NCI-H2196 (cell line): ENCODE measurements around the gene TM4SF5.
A peak's percentile ranks its signal among the peaks of the same experiment; 100 is the strongest.

ENCODE experiments used
- DNase-seq: peaks from one replicate; lab custom pipeline; 2025; ENCODE audit not compliant: unreplicated experiment; lab: John Stamatoyannopoulos, UW

Gene TM4SF5

DNA sequence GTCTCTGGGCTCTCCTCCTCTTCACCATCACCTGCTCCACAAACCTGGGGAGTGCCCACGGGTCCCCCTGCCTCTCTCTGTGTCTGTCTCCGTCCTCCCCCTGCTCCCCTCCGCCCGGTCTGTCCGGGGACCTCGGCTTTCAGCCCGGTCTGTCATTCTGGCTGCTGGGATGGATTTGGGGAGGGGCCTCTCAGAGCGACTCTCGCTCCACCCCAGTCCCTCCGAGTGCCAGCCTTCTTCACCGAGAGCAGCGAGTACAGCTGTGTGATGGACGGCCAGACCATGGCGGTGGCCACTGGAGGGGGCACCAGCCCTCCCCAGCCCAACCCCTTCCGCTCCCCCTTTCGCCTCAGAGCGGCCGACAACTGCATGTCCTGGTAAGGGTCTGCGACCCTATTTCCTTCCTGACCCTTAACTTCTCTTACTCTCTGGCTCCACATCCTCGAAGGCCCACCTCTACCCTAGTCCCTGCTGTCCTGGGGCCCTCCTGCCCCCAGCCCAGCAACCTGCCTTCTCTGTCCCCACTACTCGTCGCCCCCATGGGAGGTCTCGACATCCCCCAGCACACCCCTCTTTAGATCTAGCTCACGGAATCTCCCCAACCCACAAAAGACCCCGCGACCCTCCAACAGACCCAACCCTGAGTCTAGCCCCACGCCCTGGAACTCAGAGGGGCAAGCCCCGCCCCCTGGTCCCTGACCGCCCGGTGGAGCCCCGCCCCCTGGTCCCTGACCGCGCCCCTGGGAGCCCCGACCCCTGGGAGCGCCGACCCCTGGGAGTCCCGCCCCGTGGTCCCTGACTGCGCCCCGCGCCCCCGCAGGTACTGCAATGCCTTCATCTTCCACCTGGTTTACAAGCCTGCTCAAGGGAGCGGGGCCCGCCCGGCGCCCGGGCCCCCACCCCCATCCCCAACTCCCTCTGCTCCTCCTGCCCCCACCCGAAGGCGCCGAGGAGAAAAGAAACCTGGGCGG lies 26.4 kb upstream of the TM4SF5 start:
- no peak for DNase-seq

DNA sequence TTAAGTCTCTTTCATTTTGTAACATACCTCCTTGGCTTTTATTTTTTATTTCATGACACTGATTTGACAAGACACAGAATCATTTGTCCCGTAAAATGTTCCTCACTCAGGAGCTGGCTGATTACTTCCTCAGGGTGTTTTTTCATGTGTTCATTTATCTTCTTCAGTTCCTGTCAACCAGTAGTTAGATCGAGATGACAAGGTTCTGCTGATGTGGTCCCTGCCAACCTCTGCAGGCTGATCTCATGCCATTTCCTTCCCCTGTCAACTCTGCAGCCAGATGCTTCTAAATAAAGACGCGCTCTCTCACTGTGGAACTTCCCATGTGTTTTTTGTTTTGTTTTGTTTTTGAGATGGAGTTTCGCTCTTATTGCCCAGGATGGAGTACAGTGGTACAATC lies 23.8 kb upstream of the TM4SF5 start:
- no peak for DNase-seq

DNA sequence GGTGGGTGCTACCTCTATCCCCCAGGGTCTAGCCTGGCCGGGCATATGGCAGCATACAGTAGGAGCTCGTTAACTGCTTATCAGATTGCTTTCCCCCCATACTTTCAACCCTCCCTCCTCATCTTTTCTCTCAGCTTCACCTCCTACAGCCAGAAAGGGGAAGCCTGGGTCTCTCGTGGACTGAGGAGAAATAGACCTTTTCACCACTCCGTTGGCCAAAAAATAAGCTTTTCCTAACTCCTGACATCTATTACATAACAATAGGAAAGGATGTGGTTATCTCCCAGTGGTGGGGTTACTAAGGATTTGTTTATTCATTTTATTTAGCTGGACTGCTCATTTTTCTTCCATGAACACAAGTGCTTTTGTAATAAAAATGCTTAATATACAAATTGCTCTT lies 23.0 kb upstream of the TM4SF5 start:
- DNase-seq = no peak

DNA sequence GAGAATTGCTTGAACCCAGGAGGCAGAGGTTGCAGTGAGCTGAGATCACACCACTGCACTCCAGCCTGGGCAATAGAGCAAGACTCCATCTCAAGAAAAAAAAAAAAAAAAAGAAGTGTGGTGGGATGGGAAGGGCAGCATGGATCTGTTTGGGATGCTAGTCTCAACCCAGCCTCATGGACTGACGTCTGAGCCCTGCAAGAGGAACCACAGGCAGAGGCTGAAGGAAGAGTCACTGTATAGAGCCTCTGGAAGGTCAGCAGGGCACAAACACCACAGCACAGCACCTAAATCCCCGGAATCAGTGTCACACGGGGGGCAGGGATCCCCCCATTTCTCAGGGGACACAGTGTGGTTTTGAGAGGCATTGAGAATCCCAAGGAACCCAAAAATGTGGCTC lies 21.1 kb upstream of the TM4SF5 start:
- DNase-seq = no peak

DNA sequence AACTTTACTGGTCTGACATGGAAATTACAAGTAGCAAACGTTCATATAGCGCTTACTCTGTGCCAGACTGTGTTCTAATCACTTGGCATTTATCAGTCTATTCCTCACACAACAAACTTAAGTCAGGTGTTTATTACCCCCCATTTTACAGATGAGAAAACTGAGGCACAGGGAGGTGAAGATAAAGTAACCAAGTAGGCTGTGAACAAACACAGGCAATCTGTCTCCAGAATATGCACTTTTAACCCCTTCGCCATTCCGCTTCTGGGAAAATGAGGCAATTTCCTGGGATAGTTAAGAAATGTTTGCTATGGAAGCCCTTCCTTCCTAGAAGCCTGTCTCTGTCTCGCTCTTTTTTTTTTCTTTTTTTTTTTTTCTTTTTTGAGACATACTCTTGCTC lies 19.8 kb upstream of the TM4SF5 start:
- no peak for DNase-seq

DNA sequence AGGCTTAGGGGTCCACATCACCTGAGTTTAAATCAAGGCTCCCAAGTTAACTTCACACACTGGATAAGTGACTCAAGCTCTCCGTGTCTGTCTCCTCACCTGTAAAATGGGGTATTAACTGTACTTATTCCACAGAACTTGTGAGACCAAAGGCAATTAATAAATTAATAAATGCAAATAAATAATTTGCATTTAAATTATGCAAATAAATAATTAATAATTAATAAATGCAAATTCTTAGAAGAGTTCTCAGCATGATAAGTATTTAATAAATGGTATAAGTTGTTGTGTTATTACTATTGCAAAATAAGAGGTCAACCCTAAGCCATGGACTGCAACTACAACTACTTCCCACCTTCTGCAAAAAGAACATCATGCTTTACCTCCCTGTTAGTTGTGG lies 18.3 kb upstream of the TM4SF5 start:
- no peak for DNase-seq

DNA sequence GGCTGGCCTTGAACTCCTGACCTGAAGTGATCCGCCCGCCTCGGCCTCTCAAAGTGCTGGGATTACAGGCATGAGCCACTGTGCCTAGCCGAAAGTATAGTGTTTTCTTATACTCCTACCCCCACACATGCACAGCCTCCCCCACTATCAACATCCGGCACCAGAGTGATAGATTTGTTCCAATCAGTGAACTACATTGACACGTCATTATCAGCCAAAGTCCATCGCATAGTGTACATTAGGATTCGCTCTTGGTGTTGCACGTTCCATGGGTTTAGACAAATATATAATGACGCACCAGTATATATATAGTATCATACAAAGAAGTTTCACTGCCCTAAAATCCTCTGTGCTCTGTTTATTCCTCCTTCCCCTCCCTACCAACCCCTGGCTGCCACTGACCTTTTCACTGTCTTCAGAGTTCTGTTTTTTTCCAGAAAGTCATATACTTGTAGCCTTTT lies 11.9 kb upstream of the TM4SF5 start:
- no peak for DNase-seq

DNA sequence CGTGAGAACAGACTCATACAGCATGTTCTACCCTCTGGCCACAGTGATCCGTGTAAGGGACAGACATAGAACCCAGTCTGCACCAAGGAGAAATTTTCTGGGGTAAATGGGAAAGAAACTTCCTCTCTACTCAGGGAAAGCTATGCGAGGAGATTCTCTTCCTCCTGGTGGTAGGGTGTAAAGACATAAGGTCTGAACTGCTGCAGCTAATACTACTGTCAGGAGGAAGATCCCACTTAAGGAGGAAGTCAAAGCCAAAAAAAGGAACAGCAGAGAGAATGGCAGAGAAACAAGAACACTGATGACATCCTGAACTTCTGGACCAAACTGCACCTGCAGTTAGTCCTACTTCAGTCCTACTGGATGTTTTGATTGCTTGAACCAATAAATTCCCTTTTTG lies 7.1 kb upstream of the TM4SF5 start:
- DNase-seq = no peak

DNA sequence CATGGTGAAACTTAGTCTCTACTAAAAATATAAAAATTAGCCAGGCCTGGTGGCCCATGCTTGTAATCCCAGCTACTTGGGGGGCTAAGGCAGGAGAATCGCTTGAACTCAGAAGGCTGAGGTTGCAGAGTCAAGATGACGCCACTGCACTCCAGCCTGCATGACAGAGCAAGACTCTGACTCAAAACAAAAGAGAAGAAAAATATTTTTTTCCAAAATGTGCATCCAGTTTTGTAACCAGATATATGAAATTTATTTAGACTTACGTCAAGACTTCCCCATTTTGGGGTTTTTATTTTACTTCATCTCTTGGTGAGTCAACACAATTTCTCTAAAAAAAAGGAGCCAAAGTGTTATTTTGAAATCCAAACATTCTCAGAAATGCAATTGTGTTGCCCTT lies 5.5 kb upstream of the TM4SF5 start:
- DNase-seq = no peak

DNA sequence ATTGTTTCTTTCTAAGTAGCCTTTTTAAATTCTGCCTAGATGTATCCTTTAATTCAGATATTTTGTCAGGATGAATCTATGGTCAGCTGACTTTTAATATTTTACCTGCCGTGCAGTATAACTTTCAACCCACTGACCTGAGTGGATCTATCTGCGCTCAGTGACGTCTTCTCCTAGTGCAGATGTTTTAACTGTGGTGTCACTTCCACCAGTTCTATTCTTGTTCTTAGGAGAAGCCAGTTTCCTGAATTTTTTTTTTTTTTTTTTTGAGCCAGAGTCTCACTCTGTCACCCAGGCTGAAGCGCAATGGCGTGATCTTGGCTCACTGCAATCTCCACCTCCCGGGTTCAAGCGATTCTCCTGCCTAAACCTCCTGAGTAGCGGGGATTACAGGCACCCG lies 5.0 kb upstream of the TM4SF5 start:
- DNase-seq = no peak

DNA sequence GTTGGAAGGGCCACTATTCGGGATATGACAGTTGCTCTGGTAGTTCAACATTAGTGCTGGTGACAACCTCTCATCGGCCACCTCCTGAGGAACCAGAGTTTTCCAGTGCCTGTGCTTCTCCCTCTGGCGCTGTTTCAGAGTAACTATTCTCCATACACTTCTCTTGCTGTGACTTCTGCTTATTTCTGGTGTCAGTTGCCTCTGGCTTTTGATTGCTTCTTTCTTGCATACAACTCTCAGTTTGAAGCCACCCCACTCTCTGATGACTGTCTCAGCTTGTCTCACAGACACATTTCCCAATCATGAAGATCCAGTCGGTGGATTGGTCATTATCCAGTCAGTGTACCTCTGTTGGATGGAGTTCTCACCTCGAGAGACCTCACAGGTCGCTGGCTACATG lies 3.4 kb upstream of the TM4SF5 start:
- DNase-seq = no peak

DNA sequence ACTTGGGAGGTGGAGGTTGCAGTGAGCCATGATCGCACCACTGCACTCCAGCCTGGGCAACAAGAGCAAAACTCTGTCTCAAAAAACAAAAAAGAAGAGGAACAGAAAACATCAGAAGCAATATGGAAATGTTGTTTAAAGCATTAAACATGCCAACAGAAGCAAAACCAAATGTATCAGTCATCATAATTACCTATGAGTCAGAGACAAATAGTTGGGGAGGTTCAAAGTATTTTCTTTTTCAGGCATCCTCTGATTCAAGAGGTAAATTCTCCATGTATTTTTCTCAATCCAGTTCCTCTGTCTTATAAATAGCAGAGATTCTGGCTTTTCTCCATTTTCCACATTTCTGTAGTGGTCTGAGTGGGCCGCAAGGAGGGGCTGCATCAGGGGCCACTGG lies 2.1 kb upstream of the TM4SF5 start:
- no peak for DNase-seq

DNA sequence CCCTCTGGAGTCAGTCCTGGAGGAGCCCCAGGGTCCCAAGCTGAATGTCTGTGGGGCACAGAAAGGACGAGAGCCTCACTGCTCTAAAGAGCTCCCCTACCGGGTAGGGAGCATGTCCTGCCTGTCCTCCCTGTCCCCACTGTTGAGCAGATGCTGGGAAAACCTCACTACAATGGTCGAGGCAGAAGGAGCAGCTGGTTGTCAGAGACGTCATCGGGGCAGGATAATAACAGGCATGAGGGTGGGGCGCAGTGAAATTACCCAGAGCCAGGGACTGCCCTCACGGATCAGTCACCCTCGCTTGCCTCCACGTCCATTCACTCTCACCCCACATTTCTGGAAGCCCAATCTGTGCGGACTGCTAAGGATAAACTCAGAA lies 538 bp downstream of the TM4SF5 start:
- no peak for DNase-seq

DNA sequence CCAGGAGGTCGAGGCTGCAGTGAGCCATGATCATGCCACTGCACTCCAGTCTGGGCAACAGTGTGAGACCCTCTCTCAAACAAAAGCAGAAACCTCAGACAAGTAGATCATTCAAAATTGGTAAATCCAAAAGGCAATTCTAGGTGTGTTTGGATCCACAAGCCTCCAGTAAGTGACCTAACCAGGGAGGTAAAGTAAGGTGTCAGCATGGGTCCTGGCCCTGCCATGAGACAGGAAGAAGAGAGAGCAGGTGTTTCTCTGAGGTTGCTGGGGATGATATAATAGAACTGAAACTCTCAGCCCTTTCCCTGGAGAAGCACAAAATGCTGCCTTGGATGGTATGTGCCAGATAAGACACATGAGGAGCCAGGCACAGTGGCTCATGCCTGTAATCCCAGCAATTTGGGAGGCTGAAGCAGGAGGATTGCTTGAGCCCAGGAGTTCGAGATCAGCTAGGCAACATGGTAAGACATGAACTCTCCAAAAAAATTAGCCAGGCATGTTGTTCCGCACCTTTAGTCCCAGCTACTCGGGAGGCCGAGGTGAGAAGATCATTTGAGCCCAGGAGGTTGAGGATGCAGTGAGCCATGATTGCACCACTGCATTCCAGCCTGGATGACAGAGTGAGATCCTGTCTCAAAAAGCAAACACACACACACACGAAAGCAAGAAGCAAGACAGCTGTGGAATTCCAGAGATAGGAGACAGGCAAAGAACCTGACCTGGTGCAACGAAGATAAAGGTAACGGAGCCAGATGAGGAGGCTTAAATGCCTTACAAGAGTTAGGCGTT lies 6.5 kb downstream of the TM4SF5 start:
- DNase-seq = peak; percentile 2

DNA sequence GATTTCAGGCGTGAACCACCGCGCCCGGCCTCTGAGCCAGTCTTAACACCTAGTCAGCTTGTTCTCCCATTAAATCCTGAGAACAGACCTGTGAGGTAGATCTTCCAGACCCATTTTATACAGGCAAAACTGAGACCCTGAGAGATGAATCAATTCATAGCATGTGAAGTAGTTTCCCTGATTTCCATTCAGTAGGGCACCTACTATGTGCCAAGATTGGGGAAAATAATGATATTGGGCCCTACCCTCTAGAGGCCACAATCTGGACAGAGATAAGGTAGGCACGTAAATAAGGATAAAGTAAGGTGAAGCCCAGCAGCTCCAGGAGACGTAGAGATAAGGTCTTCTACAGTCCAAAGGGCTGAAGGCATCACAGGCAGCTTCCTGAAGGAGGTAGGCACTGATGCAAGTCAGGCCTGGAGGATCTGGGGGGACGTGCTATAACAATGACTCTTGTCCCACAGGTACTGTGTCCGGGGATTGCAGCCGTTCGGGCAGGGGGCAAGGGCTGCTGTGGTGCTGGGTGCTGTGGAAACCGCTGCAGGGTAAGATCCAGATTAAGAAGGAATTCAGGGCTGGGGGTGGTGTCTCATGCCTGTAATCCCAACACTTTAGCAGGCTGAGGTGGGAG lies 8.8 kb downstream of the TM4SF5 start:
- no peak for DNase-seq

DNA sequence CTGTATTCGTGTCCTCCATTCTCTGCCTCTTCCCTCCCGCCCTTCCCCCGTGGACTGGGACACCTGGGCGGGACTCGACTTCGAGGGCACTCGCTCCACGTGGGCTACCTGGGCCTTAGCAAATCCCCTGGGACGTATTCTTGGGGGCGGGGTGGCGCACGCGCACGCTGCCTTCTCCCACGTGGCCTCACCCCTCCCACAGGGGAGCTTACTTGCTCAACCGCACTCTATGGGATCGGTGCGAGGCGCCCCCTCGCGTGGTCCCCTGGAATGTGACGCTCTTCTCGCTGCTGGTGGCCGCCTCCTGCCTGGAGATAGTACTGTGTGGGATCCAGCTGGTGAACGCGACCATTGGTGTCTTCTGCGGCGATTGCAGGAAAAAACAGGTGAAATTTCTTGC lies 11.0 kb downstream of the TM4SF5 start:
- DNase-seq = no peak

DNA sequence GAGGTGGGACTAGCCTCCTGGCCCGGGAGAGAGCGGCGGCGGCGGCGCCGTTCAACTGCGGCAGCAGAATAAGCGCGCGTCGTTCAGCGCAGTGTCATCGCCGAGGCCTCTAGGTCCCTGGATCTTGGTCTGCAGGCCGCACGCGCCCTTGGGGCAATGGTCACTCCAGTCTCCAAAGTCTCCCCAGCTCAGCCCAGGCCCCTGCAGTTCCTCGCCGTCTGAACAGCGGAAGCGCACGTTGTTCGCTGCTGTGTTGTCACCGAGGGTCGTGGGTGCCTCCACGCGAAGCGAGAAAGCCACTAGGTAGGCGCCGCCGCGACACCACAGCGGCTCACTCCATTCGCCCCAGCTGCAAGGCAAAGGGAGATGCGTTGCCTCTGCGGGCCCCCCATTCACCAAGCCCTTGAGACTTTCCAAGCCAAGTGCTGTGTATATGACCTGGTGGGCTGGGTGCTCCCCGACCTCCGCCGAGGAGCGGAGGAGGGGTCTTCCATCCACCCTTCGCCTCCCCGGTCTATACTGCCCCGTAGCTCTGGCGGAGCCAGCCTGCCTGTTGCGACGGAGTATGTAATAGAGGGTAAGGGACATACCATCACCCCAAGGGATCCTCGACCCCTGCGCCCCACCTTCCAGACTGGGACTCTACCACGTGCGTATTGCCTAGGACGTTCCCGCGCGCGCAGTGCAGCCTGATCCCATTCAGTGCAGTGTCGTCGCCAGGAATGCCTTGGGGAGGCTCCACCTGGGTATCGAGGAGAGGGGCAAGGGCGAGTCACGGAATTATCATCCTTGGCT lies 13.8 kb downstream of the TM4SF5 start:
- peak; percentile 0 for DNase-seq

DNA sequence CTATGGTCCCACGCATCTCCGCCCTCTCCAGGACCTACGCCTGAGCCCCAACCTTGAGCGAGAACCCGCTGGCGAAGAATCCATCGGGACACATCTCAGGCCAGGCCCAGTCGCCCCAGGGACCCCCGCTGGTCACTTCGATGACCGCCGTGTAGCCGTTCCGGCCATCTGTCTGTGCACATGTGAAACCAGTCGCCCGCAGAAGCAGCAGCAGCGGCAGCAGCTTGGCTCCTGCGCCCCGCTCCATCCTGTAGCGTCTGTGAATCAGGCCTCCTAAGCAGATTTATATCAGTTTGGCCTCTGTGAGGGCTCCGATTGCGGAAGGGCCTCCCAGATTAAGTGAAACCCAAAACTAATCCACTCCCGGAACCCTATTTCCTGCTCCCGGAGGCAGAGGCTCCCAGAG lies 14.4 kb downstream of the TM4SF5 start, which contains the start of gene VMO1:
Gene VMO1 (minus strand): TSS at position 259 of the 406 bp plus-strand sequence. CDS start 12 bp downstream, at position 247.
- DNase-seq = no peak

DNA sequence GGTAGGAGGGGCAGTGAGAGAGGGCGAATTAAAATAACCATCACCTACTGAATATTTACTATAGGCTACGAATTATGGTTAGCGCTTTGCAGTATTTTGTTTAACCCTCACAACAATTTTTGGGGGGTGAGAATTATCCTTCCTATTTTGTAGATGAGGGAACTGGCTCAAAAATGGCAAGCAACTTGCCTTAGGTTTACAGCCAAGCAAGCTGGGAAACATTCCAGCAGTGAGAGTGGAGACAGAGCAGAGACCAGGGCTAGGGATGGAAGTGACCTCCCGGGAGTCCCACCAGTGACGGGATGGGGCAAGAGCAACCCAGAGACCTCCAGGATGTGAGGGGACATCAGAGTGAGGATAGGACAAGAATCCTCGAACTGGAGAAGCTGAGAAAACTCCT lies 14.8 kb downstream of the TM4SF5 start:
- DNase-seq = no peak

DNA sequence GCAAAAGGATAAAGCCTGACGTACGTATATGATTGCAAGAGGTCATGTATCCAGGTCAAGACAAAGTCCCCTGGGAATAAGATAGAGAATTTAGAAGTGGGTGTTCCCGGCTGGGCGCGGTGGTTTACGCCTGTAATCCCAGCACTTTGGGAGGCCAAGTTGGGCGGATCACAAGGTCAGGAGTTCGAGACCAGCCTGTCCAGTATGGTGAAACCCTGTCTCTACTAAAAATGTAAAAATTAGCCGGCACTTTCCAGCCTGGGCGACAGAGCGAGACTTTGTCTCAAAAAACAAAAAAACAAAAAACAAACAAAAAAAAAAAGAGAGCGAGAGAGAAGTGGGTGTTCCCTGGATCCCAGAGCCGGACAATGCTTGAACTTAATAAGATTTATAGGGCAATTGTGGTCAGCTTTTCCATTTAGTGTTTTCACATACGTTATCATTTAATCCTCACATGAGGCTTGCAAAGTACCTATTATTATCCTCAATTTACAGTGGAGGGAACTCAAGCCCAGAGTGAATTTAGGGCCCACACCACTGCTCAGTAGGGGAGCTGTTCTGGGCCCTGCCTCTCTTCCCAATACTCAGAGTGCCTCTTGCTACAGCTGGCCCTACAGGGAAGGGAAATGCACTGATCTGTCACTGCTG lies 16.6 kb downstream of the TM4SF5 start:
- DNase-seq = no peak
